Gastroesophageal sphincter (tissue), 3 donors: ENCODE results near the gene USP17L30.
"Not testable (repeated sequence)": the region's sequence is repeated elsewhere in the genome, so short reads cannot be mapped to it uniquely, and the experiment has no call there.

Experiments used
- POLR2A ChIP-seq, 2 donors: fragments of 450-650 bp; IDR thresholded peaks; one replicate each; pipeline ENCODE4 v1.6.1; 2017; ENCODE audit warnings: antibody characterized with exemption in 2 of 2, mild to moderate bottlenecking in 2 of 2, moderate library complexity in 1 of 2
- POLR2AphosphoS5 ChIP-seq: sonication (generic); formaldehyde crosslinking; IDR thresholded peaks from one replicate; pipeline ENCODE4 v1.6.1; 2017; ENCODE audit warnings: antibody characterized with exemption
- TF ChIP-seq, protein P1 (sequence below), 4 experiments: fragments of 200-600 bp in 2 of 4; fragments of 450-650 bp in 2 of 4; sonication (generic) in 1 of 4; IDR thresholded peaks; one replicate each; pipeline ENCODE4 v1.5.1; 2017 to 2019; ENCODE audit warnings: antibody characterized with exemption in 4 of 4, mild to moderate bottlenecking in 2 of 4, moderate library complexity in 2 of 4

DNA sequence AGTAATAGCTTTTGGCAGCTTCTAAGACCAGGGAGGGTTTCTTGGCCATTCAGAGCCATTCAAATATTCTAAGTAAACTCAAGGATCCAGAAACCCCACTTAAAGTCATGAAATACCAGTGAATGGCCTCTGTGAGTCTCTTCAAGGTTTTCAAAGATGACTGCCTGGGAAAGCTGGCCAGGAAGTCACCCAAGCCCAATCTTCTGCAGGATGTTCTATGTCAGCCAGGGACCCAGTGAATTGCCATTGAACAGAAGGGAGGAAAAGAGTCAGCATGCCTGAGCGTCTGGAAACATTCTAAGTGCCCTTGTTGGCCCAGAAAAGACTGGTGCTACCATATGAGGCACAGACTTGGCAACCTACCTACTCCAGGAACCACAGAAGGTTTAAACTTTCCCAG, 17.0 kb downstream of the USP17L30 start:
- TF ChIP-seq, protein P1, sequence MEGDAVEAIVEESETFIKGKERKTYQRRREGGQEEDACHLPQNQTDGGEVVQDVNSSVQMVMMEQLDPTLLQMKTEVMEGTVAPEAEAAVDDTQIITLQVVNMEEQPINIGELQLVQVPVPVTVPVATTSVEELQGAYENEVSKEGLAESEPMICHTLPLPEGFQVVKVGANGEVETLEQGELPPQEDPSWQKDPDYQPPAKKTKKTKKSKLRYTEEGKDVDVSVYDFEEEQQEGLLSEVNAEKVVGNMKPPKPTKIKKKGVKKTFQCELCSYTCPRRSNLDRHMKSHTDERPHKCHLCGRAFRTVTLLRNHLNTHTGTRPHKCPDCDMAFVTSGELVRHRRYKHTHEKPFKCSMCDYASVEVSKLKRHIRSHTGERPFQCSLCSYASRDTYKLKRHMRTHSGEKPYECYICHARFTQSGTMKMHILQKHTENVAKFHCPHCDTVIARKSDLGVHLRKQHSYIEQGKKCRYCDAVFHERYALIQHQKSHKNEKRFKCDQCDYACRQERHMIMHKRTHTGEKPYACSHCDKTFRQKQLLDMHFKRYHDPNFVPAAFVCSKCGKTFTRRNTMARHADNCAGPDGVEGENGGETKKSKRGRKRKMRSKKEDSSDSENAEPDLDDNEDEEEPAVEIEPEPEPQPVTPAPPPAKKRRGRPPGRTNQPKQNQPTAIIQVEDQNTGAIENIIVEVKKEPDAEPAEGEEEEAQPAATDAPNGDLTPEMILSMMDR (IDR thresholded peaks at IDR 0.05): not testable (repeated sequence)
- not testable (repeated sequence) for TF ChIP-seq POLR2AphosphoS5; POLR2A (IDR thresholded peaks at IDR 0.05)
